HepG2 (cell line): Measurements from ENCODE around the gene HSCB. TPM values are rescaled to one million over a fixed set of nuclear protein-coding genes. Genes with fewer than 3 reads are reported as not detected.
A peak's percentile ranks its signal among the peaks of the same experiment; 100 is the strongest.

Experiments used
- ATAC-seq: fragments of 200-7000 bp; cut with Tn5 transposase; 3 replicates; pipeline ENCODE4 v1.9.1; 2020; ENCODE audit warnings: mild to moderate bottlenecking, moderate library complexity
- BruUV-seq: library from RNA; stranded (reverse); fragments of 400-500 nt; replicated peaks from 2 replicates; lab custom pipeline; 2021; lab: Mats Ljungman, UMichigan
- CTCF ChIA-PET: fragments of 300-600 bp; formaldehyde crosslinking; extraction: SDS; loops from one replicate; lab custom pipeline; 2021; ENCODE audit warnings: low total read pairs, inconsistent platforms, low intra/inter-chr PET ratio; lab: Yijun Ruan, JAX
- POLR2A ChIA-PET: fragments of 350-600 bp; sonication (Branson Sonifier 250); formaldehyde crosslinking; loops from one replicate; lab custom pipeline; 2020; ENCODE audit warnings: antibody characterized with exemption, inconsistent platforms; lab: Yijun Ruan, JAX
- DNase-seq: peaks from one replicate; pipeline ENCODE4 v3.0.0-alpha.2; 2015; ENCODE audit warnings: low spot score
- FAIRE-seq: peaks from 3 replicates; lab custom pipeline; 2011; peaks lifted over from hg19 to GRCh38; lab: Jason Lieb, UNC
- H2AFZ ChIP-seq: one replicate; pipeline ENCODE4 v1.6.1; 2011; ENCODE audit warnings: low read length, inconsistent platforms
- H3K27ac ChIP-seq: fragments of 300-600 bp; 3 replicates; pipeline ENCODE4 v1.8.0; 2011; ENCODE audit warnings: mixed run types, mild to moderate bottlenecking, mixed read lengths, low read length, inconsistent platforms; ENCODE audit not compliant: insufficient read depth; ENCODE audit errors: extremely low read length
- H3K27me3 ChIP-seq, 2 experiments: fragments of 200-600 bp in 1 of 2; 2 replicates in 1 of 2; 3 replicates in 1 of 2; pipeline versions ENCODE4 v1.6.0 to v1.8.0; 2011; ENCODE audit warnings: low read length in 2 of 2, mild to moderate bottlenecking in 2 of 2, moderate library complexity in 2 of 2, inconsistent platforms in 1 of 2; ENCODE audit not compliant: insufficient read depth in 2 of 2, control insufficient read depth in 1 of 2
- H3K36me3 ChIP-seq, 2 experiments: fragments of 200-600 bp in 1 of 2; replicated peaks in 1 of 2; 2 replicates in 1 of 2; 3 replicates in 1 of 2; pipeline versions ENCODE4 v1.5.1 to v1.8.0; 2011; ENCODE audit warnings: low read length in 2 of 2, inconsistent platforms in 1 of 2; ENCODE audit not compliant: insufficient read depth in 2 of 2, control insufficient read depth in 1 of 2
- H3K4me1 ChIP-seq: 2 replicates; pipeline ENCODE4 v1.5.1; 2012; ENCODE audit warnings: low read length, inconsistent platforms; ENCODE audit not compliant: insufficient read depth
- H3K4me2 ChIP-seq: 2 replicates; pipeline ENCODE4 v1.6.0; 2011; ENCODE audit warnings: low read depth, low read length, inconsistent platforms
- H3K4me3 ChIP-seq, 3 experiments: fragments of 200-600 bp in 1 of 3; sonication (generic), shearing (Covaris generic) in 1 of 3; replicated peaks in 1 of 3; 2 replicates each; pipeline ENCODE4 v1.5.1; 2011 to 2016; ENCODE audit warnings: low read length in 3 of 3, inconsistent platforms in 2 of 3, low read depth in 2 of 3, mild to moderate bottlenecking in 2 of 3, control low read depth in 1 of 3, mixed read lengths in 1 of 3; ENCODE audit not compliant: insufficient read depth in 1 of 3
- H3K79me2 ChIP-seq: one replicate; pipeline ENCODE4 v1.6.1; 2011; ENCODE audit warnings: low read length, inconsistent platforms; ENCODE audit not compliant: insufficient read depth
- H3K9ac ChIP-seq: 2 replicates; pipeline ENCODE4 v1.6.0; 2011; ENCODE audit warnings: mild to moderate bottlenecking, low read depth, low read length, inconsistent platforms; ENCODE audit not compliant: insufficient read depth
- H3K9me3 ChIP-seq: 2 replicates; pipeline ENCODE4 v1.5.1; 2012; ENCODE audit warnings: mild to moderate bottlenecking, low read length
- H4K20me1 ChIP-seq: 2 replicates; pipeline ENCODE4 v1.6.0; 2011; ENCODE audit warnings: inconsistent platforms, mild to moderate bottlenecking, low read length, moderate library complexity; ENCODE audit not compliant: insufficient read depth
- ETV6 ChIP-seq: sonication (generic); formaldehyde crosslinking; conservative IDR thresholded peaks from 2 replicates; pipeline ENCODE4 v1.4.0; 2020; ENCODE audit warnings: missing genetic modification reagents
- MTF2 ChIP-seq: sonication (generic); formaldehyde crosslinking; IDR thresholded peaks from 2 replicates; pipeline ENCODE4 v1.5.0; 2020; ENCODE audit warnings: missing genetic modification reagents, borderline replicate concordance
- NR1H2 ChIP-seq: sonication (generic); formaldehyde crosslinking; IDR thresholded peaks from 2 replicates; pipeline ENCODE4 v1.8.1; 2022; ENCODE audit warnings: low read depth, missing genetic modification reagents, borderline replicate concordance
- POGZ ChIP-seq: sonication (generic); formaldehyde crosslinking; IDR thresholded peaks from 2 replicates; pipeline ENCODE4 v1.4.0; 2020; ENCODE audit warnings: mild to moderate bottlenecking, missing genetic modification reagents
- RARA ChIP-seq: IDR thresholded peaks from 2 replicates; pipeline ENCODE4 v1.6.1; 2016; ENCODE audit warnings: missing genetic modification reagents, missing compliant biosample characterization
- RBAK ChIP-seq: sonication (generic); formaldehyde crosslinking; IDR thresholded peaks from 2 replicates; pipeline ENCODE4 v1.5.1; 2020; ENCODE audit warnings: mild to moderate bottlenecking, missing genetic modification reagents
- RFX3 ChIP-seq: IDR thresholded peaks from 2 replicates; pipeline ENCODE4 v1.6.1; 2016; ENCODE audit warnings: missing biosample characterization, missing genetic modification reagents
- RXRB ChIP-seq: IDR thresholded peaks from 2 replicates; pipeline ENCODE4 v1.6.1; 2016; ENCODE audit warnings: borderline replicate concordance, missing genetic modification reagents, missing compliant biosample characterization
- TGIF2 ChIP-seq: IDR thresholded peaks from 2 replicates; pipeline ENCODE4 v1.6.1; 2016; ENCODE audit warnings: control low read depth, missing compliant biosample characterization
- ZKSCAN5 ChIP-seq: sonication (generic); formaldehyde crosslinking; IDR thresholded peaks from 2 replicates; pipeline ENCODE4 v1.5.1; 2020; ENCODE audit warnings: mild to moderate bottlenecking, missing genetic modification reagents
- ZNF20 ChIP-seq: sonication (generic); formaldehyde crosslinking; IDR thresholded peaks from 2 replicates; pipeline ENCODE4 v1.4.0; 2020; ENCODE audit warnings: mild to moderate bottlenecking, moderate library complexity, missing genetic modification reagents
- ZNF333 ChIP-seq: sonication (generic); formaldehyde crosslinking; IDR thresholded peaks from 2 replicates; pipeline ENCODE4 v1.4.0; 2020; ENCODE audit warnings: mild to moderate bottlenecking, missing genetic modification reagents, borderline replicate concordance
- ZNF746 ChIP-seq: sonication (generic); formaldehyde crosslinking; IDR thresholded peaks from 2 replicates; pipeline ENCODE4 v1.8.0; 2022; ENCODE audit warnings: mild to moderate bottlenecking, missing genetic modification reagents
- ZNF841 ChIP-seq: sonication (generic); formaldehyde crosslinking; IDR thresholded peaks from 2 replicates; pipeline ENCODE4 v1.8.1; 2023; ENCODE audit warnings: missing genetic modification reagents, borderline replicate concordance
- ZNF883 ChIP-seq: sonication (generic); formaldehyde crosslinking; IDR thresholded peaks from 2 replicates; pipeline ENCODE4 v1.5.1; 2020; ENCODE audit warnings: mild to moderate bottlenecking, missing genetic modification reagents; ENCODE audit errors: not compliant biosample characterization
- WGBS: methylation state at CpG from one replicate; pipeline ENCODE4 v1.1.6; 2017; ENCODE audit warnings: low lambda C conversion rate; 5-methylcytosine and 5-hydroxymethylcytosine counted together
- in situ Hi-C: cut with HindIII; loops from 2 replicates; pipeline ENCODE4 v1.10.0; 2017; ENCODE audit warnings: low pct_unique_long_range_greater_than_20kb; ENCODE audit not compliant: extremely low pct_ligation_motif_present
- intact Hi-C: fragments of 100-400 bp; cut with micrococcal nuclease; formaldehyde crosslinking; loops from one replicate; pipeline ENCODE4 v1.10.0; 2022; ENCODE audit not compliant: unreplicated experiment
- polyA plus RNA-seq, 8 experiments: library from polyadenylated mRNA; depleted of rRNA in 3 of 8; stranded (reverse) in 7 of 8; unstranded in 1 of 8; fragments of >200 nt; fragmentation: Illumina TruSeq in 4 of 8; extraction: Trizol in 4 of 8; gene quantifications; 2 replicates each; pipeline versions ENCODE4 v1.2.1 to v1.2.3, GENCODE V29; 2011 to 2016; ENCODE audit warnings: low read depth in 4 of 8, missing spikeins in 1 of 8, mixed read lengths in 1 of 8; ENCODE audit not compliant: insufficient read depth in 1 of 8
- total RNA-seq, 5 experiments: library from RNA; depleted of rRNA; stranded (reverse); fragments of >200 nt; fragmentation: Illumina TruSeq; extraction: Trizol; gene quantifications; 2 replicates each; pipeline ENCODE4 v1.2.3, GENCODE V29; 2016; ENCODE audit warnings: low read depth in 1 of 5
- TF ChIP-seq, protein P1 (sequence below): sonication (generic); formaldehyde crosslinking; IDR thresholded peaks from 2 replicates; pipeline ENCODE4 v1.4.0; 2020; ENCODE audit warnings: mild to moderate bottlenecking, missing genetic modification reagents
- TF ChIP-seq, protein P2 (sequence below): sonication (generic); formaldehyde crosslinking; IDR thresholded peaks from 2 replicates; pipeline ENCODE4 v1.4.0; 2020; ENCODE audit warnings: missing genetic modification reagents
- TF ChIP-seq, protein P3 (sequence below): fragments of 450-650 bp; IDR thresholded peaks from 2 replicates; pipeline ENCODE4 v1.6.1; 2017; ENCODE audit warnings: mild to moderate bottlenecking

Gene HSCB
- total and polyA plus RNA-seq, 2 of the 13 experiments (the other 11 are each of a cell fraction or from before 2014, with no cell fraction given) = 15.4 to 20.9 TPM

DNA sequence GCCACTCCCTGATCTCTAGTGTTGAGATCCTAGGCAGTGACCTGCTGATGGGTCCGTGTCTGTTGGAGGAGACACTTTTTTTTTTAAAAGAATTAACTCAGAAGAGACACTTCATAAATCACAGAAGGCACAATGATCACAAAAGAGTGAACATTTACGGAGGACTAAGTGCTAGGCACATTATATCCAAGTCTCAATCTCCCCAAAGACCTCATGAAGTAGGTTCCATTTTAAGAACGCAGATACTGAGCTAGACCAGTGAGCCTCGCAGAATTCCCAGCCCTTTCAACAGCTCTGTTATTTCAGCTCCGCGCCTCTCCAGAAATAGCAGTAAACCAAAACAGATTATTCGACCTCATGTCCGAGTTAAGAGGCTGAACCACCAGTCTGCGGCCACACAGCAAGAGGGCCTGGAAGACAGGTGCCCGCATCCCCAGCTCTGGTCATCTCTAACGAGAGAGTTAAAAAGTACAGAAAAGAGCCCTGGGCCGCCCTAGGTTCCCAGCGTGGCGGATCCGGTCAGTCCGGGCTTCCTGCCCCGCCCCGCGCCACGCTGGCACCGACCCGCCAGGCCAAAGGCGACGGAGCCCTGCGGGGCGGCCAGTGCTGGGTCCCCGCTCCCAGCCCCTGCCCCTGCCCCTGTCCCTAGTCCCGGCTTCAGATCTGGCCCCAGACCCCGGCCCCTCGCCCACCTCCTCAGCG lies 57.9 kb downstream of the HSCB start:
- peaks cover 68% of the 10 kb centered on the region for H3K79me2 ChIP-seq
- peak overlapping the region; percentile 62 to 99 (median 82) for H3K4me3 ChIP-seq
- POLR2A ChIA-PET = interaction anchor here (0.8 to 20.4 kb wide), 27 partner anchors 7 to 244 kb away, joined by 3 to 945 read pairs (median 5); partner anchors contain the start of genes CCDC117, CHEK2, HSCB and TTC28
- peaks cover 50% of the 10 kb centered on the region for H3K4me1 ChIP-seq
- BruUV-seq = TSS peak; percentile 48
- CTCF ChIA-PET = no interaction called here
- no peak overlapping the region for H2AFZ ChIP-seq
- 0% methylated on average over 31 of the region's 31 CpGs for WGBS
- DNase-seq = no peak
- FAIRE-seq = no peak
- H3K36me3 ChIP-seq = peaks cover 19 to 37% of the 10 kb centered on the region in 2 experiments
- no peaks in the 10 kb centered on the region; a peak in 1 of 5 replicates for H3K27me3 ChIP-seq
- peak overlapping the region; percentile 98 for H3K27ac ChIP-seq
- peaks cover 35% of the 10 kb centered on the region for H4K20me1 ChIP-seq
- H3K9me3 ChIP-seq = no peaks in the 10 kb centered on the region
- peak overlapping the region; percentile 99 for H3K9ac ChIP-seq
- H3K4me2 ChIP-seq = peak overlapping the region; percentile 70
- in situ Hi-C loops (no loop called here), intact Hi-C loops (no loop called here)
- ATAC-seq = peak; percentile 55
- TF ChIP-seq ZKSCAN5 (CRISPR knock-in tag) (no peak), ETV6 (CRISPR knock-in tag) (no peak), TGIF2 (CRISPR knock-in tag) (no peak), ZNF746 (CRISPR knock-in tag) (no peak), ZNF333 (CRISPR knock-in tag) (no peak), NR1H2 (CRISPR knock-in tag) (no peak), ZNF841 (CRISPR knock-in tag) (no peak; the same call in 1 of the 2 replicates), RBAK (no peak), ZNF883 (CRISPR knock-in tag) (no peak), POGZ (CRISPR knock-in tag) (no peak), ZNF20 (CRISPR knock-in tag) (0 out of 2 replicates have a peak, but pooled peaks have one; percentile 1), MTF2 (CRISPR knock-in tag) (no peak), RARA (CRISPR knock-in tag) (no peak), RFX3 (CRISPR knock-in tag) (no peak), RXRB (CRISPR knock-in tag) (no peak)
- TF ChIP-seq, protein P1, sequence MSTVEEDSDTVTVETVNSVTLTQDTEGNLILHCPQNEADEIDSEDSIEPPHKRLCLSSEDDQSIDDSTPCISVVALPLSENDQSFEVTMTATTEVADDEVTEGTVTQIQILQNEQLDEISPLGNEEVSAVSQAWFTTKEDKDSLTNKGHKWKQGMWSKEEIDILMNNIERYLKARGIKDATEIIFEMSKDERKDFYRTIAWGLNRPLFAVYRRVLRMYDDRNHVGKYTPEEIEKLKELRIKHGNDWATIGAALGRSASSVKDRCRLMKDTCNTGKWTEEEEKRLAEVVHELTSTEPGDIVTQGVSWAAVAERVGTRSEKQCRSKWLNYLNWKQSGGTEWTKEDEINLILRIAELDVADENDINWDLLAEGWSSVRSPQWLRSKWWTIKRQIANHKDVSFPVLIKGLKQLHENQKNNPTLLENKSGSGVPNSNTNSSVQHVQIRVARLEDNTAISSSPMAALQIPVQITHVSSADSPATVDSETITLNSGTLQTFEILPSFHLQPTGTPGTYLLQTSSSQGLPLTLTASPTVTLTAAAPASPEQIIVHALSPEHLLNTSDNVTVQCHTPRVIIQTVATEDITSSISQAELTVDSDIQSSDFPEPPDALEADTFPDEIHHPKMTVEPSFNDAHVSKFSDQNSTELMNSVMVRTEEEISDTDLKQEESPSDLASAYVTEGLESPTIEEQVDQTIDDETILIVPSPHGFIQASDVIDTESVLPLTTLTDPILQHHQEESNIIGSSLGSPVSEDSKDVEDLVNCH (CRISPR knock-in tag) = no peak
- TF ChIP-seq, protein P2, sequence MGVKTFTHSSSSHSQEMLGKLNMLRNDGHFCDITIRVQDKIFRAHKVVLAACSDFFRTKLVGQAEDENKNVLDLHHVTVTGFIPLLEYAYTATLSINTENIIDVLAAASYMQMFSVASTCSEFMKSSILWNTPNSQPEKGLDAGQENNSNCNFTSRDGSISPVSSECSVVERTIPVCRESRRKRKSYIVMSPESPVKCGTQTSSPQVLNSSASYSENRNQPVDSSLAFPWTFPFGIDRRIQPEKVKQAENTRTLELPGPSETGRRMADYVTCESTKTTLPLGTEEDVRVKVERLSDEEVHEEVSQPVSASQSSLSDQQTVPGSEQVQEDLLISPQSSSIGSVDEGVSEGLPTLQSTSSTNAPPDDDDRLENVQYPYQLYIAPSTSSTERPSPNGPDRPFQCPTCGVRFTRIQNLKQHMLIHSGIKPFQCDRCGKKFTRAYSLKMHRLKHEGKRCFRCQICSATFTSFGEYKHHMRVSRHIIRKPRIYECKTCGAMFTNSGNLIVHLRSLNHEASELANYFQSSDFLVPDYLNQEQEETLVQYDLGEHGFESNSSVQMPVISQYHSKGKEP (CRISPR knock-in tag) = 0 out of 2 replicates have a peak, but pooled peaks have one; percentile 4
- TF ChIP-seq, protein P3, sequence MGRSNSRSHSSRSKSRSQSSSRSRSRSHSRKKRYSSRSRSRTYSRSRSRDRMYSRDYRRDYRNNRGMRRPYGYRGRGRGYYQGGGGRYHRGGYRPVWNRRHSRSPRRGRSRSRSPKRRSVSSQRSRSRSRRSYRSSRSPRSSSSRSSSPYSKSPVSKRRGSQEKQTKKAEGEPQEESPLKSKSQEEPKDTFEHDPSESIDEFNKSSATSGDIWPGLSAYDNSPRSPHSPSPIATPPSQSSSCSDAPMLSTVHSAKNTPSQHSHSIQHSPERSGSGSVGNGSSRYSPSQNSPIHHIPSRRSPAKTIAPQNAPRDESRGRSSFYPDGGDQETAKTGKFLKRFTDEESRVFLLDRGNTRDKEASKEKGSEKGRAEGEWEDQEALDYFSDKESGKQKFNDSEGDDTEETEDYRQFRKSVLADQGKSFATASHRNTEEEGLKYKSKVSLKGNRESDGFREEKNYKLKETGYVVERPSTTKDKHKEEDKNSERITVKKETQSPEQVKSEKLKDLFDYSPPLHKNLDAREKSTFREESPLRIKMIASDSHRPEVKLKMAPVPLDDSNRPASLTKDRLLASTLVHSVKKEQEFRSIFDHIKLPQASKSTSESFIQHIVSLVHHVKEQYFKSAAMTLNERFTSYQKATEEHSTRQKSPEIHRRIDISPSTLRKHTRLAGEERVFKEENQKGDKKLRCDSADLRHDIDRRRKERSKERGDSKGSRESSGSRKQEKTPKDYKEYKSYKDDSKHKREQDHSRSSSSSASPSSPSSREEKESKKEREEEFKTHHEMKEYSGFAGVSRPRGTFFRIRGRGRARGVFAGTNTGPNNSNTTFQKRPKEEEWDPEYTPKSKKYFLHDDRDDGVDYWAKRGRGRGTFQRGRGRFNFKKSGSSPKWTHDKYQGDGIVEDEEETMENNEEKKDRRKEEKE = no peak
